Raji (cell line): ENCODE results near the gene RBMX2.

Source experiments
- POLR2A ChIP-seq: IDR thresholded peaks from 2 replicates; pipeline ENCODE4 v1.6.1; 2011; ENCODE audit warnings: low read depth, low read length, control low read depth; ENCODE audit not compliant: insufficient read depth

Gene RBMX2

DNA sequence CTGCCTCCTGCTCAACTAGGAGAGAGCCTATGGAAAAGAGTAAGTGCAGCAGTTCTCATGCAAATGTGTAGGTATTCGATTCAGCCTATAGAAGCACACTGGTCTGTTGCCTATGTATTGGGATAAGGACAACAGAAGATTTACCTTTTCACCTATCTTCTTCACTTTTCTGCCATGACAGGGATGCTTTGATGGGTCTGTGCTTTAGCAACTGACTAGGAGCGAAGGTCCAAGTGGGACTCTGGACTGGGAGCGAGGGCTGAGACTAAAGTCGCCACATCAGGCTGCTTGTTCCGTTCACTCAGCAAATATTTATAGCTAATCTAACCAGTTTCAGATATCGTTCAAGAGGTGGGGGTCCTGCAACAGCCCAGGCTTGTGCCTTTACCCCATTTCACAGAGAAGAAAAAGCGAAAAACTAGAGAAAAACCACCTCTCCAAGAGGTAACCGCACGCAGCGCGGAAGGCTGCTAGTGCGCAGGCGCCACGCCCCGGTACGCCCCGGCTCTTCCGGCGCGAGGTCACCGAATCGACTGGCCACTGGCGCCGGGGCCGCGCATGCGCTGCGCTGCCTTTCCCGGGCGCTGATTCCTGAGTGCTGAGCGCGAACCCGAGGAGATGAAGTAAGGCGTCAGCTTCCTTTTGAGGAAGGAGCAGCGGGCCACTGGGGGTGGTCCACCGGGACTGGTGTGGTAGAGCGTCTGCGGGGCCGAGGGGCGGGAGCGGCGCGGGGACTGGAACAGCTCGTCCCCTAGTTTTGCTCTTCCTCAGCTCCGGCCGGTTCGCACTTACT, at the start of gene RBMX2:
Gene RBMX2 (plus strand): TSS at position 573 of the 793 bp plus-strand sequence. CDS start 46 bp downstream, at position 619.
- TF ChIP-seq POLR2A: peak; percentile 68

DNA sequence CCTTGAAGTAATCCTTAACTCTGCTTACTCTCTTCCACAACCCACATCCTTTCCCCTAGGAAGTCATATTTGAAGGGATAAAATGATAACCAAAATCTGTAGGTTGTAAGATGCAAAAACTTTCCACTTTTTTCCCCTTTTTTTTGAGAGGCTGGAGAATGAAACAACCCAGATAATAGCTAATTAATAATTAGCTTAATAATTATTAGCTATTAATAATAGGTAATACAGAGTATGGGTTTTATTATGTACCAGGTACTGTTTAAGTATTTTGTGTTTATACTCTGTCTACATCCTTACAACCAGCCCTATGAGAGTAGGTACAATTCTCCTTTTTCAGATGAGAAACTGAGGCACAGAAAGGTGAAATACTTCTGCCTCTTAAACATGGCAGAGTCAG, 25.7 kb upstream of the RBMX2 start:
- no peak for TF ChIP-seq POLR2A

GRCh38 chrX:130378024-130378669, 23.6 kb upstream of the RBMX2 start:
- TF ChIP-seq POLR2A: no peak

DNA sequence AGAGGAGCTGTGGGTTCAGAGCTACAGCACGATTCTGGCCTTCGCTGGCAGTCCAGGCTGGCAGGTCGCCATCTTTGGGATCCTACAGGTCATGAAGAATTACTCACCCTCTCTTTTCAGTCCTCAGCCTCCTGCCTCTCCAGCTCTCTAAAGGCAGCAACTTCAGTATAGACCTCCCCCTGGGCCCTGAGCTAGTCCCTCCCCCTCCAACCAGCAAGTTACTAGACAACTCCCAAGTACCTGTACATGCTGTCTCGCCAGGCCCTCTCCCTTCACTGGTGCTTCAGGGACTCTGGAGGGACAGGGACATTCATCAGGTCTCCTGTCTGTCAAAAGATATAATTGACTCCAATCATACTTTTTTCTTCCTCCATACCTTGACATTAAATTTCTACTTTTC, 16.3 kb upstream of the RBMX2 start, which contains the start of gene GPR119:
Gene GPR119 (minus strand): TSS at position 155 of the 400 bp plus-strand sequence. CDS start 227 bp downstream, outside the sequence.
- no peak for TF ChIP-seq POLR2A

GRCh38 chrX:130386408-130386808, 15.4 kb upstream of the RBMX2 start:
- TF ChIP-seq POLR2A: no peak

- no peak for TF ChIP-seq POLR2A
Observed at GRCh38 chrX:130393451-130394074, 8.2 kb upstream of the RBMX2 start.

DNA sequence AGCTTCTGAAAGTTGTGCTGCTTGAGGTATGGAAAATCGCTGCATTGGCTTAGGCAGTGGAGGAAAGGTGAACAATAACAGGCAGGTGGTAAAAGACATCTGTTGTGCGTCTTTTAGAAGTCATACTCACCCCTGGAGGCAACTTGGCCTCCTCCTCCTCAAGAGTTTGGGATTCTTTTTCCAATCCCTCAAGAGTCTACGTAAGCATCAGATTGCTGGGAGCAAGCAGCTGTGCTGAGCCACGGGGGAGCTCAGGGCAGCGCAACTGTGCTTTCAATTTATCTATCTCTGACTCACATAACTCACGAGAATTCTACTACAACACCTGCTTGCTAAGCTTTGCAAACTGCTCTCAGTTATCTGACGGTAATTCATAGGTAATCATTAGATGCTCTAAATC, 6.4 kb upstream of the RBMX2 start:
- TF ChIP-seq POLR2A: no peak

DNA sequence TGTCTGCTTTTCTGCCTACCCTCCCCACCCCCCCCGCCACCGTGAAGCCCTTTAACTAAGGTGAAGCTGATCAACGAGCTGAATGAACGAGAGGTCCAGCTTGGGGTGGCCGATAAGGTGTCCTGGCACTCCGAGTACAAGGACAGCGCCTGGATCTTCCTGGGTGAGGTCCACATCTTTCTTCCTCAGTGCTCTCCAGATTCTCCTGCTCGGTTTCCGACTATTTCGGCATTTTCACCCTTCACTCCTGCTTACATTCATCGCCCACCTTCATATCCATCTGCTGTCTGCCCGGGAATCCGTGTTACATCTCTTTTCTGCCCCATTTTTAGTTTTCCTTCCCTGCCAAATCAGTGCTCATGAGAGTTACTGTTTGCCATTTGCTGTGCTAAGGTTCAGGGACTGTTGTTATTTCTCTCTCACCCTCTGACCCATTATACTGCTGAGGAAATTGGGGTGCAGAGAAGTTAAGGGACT, 459 bp downstream of the RBMX2 start:
- no peak for TF ChIP-seq POLR2A

GRCh38 chrX:130413415-130413814, 11.6 kb downstream of the RBMX2 start:
- no peak for TF ChIP-seq POLR2A

DNA sequence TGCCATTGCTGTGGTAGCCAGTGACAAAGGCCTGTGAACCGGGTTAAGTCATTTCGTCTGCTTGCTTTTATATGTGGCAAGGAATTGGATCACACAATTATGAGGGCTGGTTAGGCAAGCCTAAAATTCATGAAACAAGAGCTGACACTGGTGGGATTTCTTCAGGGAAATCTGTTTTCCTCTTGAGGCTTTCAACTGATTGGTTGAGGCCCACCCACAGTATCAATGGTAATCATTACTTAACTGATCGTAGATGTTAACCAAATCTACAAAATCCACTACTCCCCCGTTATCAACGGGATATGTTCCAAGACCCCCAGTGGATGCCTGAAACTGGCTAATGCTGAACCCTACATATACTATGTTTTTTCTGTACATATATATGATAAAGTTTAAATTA, 13.0 kb downstream of the RBMX2 start:
- TF ChIP-seq POLR2A: no peak

DNA sequence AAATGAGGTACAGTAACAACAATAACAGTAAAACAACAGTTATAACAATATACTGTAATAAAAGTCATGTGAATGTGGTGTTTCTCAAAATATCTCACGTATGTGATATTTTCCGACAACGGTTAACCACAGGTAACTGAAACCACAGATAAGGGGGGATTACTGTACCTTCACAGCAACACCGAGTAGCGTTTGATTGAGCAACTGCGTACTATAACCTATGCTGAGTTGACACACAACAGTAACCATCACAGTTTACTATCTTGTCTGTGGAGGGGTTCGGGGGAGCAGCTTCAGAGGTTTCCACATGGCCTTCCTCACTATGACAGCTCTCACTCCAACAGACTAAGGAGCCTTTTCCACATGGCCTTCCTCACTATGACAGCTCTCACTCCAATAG, 13.4 kb downstream of the RBMX2 start:
- no peak for TF ChIP-seq POLR2A

DNA sequence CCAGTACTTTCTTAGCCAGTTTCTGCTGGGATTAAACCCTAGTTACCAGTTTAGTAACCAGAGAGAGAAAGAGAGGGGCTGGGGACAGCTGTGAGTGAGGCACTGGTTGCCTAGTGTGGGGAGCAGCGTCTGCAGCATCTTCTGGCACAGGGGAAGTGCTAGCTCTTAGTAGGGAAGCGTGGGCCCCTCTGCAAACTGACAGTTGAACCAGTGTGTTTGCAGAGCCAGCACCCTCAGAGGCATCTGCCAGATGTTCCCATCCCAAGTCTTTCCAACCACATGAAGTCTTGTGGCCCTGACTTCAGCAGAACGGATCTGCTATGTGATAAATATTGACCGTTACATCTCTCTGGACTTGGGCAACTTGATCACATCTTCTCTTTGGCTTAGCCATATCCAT, 15.0 kb downstream of the RBMX2 start:
- no peak for TF ChIP-seq POLR2A

DNA sequence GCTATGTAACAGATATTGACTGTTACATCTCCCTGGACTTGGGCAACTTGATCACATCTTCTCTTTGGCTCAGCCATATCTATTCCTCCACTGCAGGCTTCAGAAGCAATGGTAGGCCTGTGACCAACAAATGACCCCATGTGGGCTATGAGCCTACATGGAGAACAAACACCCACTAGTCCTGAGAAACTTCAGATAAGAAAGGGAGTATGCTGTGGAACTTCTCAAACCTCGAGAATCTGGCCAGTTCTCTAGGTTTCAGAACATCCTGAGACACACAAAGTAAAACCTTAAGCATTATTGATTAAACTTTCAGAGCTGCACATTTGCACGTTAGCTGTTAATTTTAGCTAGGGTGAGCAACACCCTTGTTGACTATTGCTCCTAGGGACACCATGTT, 16.3 kb downstream of the RBMX2 start:
- TF ChIP-seq POLR2A: no peak

- no peak for TF ChIP-seq POLR2A
Observed at GRCh38 chrX:130418740-130419139, 17.0 kb downstream of the RBMX2 start.

DNA sequence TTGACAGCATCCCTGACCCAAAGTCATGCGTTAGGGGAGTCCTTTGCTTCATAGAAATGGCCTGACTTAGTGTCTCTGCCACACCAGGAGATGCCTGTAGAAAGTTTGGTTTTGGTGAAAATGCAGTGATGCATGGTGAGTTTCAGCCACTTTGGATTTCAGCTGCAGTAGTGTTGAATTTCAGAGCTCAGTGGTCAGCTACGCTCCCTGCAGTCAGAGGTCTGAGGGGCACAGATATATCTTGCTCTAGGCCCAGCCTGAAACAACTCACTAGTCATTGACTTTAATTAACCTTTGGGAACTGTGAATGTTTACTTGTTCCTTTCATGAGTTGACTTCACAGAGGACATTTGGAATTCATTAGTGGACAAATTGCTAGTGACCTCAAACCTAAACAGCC, 17.5 kb downstream of the RBMX2 start:
- TF ChIP-seq POLR2A: no peak

DNA sequence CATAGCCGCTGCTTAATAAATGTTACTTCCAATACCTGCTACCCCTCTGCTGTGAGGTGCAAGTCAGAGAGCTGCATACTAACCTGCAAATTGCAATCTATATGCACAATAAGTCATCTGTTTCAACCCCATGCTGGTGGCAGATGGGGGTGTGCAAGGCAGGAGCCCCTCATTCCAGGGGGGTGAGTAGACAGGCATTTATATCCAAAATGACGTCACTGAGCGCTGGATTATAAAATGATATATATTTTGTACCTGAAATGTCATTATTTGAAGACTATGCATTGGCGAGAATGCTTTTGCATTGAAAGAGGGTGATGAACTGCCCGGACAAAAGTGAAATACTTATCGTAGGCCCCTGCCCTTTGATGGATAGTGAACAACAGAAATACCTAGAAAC, 24.7 kb downstream of the RBMX2 start:
- TF ChIP-seq POLR2A: no peak
